Left ventricle myocardium inferior (tissue), 1 donor: ENCODE measurements around the gene TRAP1. TPM values are rescaled to one million over a fixed set of nuclear protein-coding genes. Genes with fewer than 3 reads are reported as not detected.
A peak's percentile ranks its signal among the peaks of the same experiment; 100 is the strongest.

Experiments
- DNase-seq: peaks from one replicate; pipeline ENCODE4 v3.0.0-alpha.2; 2020
- H3K27ac ChIP-seq: fragments of 200-600 bp; replicated peaks from 2 replicates; pipeline ENCODE4 v1.8.0; 2021
- H3K27me3 ChIP-seq: fragments of 200-600 bp; 2 replicates; pipeline ENCODE4 v1.8.0; 2021; ENCODE audit warnings: low read depth
- H3K36me3 ChIP-seq: fragments of 200-600 bp; 2 replicates; pipeline ENCODE4 v1.8.0; 2021
- H3K4me1 ChIP-seq: fragments of 200-600 bp; 2 replicates; pipeline ENCODE4 v1.8.0; 2021
- H3K4me3 ChIP-seq: fragments of 200-600 bp; 2 replicates; pipeline ENCODE4 v1.8.0; 2021; ENCODE audit warnings: mild to moderate bottlenecking, moderate library complexity
- H3K9me3 ChIP-seq: fragments of 200-600 bp; replicated peaks from 2 replicates; pipeline ENCODE4 v1.8.0; 2021
- CTCF ChIP-seq: fragments of 200-600 bp; IDR thresholded peaks from 2 replicates; pipeline ENCODE4 v1.8.0; 2021; ENCODE audit warnings: antibody characterized with exemption, mild to moderate bottlenecking, borderline replicate concordance
- intact Hi-C: fragments of 100-400 bp; cut with micrococcal nuclease; formaldehyde crosslinking; loops from one replicate; pipeline ENCODE4 v1.11.0; 2022
- total RNA-seq: library from RNA; stranded (reverse); fragmentation: NEBNext Ultra II Directional; extraction: Animal tissue kit (Norgen Biotek cat#: 25700); gene quantifications from one replicate; pipeline ENCODE4 v1.2.1, GENCODE V29; 2021
- donor health status: DM: no; HTN: yes; CAD: no; lungs with severe emphysema.

The TRAP1 gene
- total RNA-seq, 1 donor from 2014 or later: 128 TPM

GRCh38 chr16:3625331-3625730 is 92.0 kb downstream of the TRAP1 start:
- no peak for DNase-seq
- intact Hi-C loops: no loop called here
- H3K4me3 ChIP-seq: no peak overlapping the region
- H3K27me3 ChIP-seq: no peaks in the 10 kb centered on the region
- no peaks in the 10 kb centered on the region for H3K36me3 ChIP-seq
- H3K4me1 ChIP-seq: no peaks in the 10 kb centered on the region
- no peak overlapping the region for H3K27ac ChIP-seq
- no peak for TF ChIP-seq CTCF
- H3K9me3 ChIP-seq: no peaks in the 10 kb centered on the region

- Histone ChIP-seq H3K4me3 (no peak overlapping the region), H3K27ac (no peak overlapping the region), H3K36me3 (no peaks in the 10 kb centered on the region), H3K4me1 (no peaks in the 10 kb centered on the region), H3K27me3 (no peaks in the 10 kb centered on the region), H3K9me3 (no peaks in the 10 kb centered on the region)
- TF ChIP-seq CTCF: no peak
- DNase-seq: no peak
- intact Hi-C loops: no loop called here
Measured at GRCh38 chr16:3623642-3624041, 93.7 kb downstream of the TRAP1 start.

- no peaks in the 10 kb centered on the region for H3K9me3 ChIP-seq
- peaks cover 8% of the 10 kb centered on the region for H3K36me3 ChIP-seq
- no peaks in the 10 kb centered on the region for H3K4me1 ChIP-seq
- H3K27ac ChIP-seq: no peak overlapping the region
- no peak overlapping the region for H3K4me3 ChIP-seq
- H3K27me3 ChIP-seq: no peaks in the 10 kb centered on the region
- intact Hi-C loops: no loop called here
- no peak for TF ChIP-seq CTCF
- DNase-seq: no peak
Measured at GRCh38 chr16:3618769-3619141, 98.6 kb downstream of the TRAP1 start.

- peak overlapping the region; percentile 75 for H3K4me3 ChIP-seq
- H3K4me1 ChIP-seq: peaks cover 36% of the 10 kb centered on the region
- H3K9me3 ChIP-seq: no peaks in the 10 kb centered on the region
- intact Hi-C loops: no loop called here
- DNase-seq: no peak
- H3K36me3 ChIP-seq: peaks cover 8% of the 10 kb centered on the region
- H3K27me3 ChIP-seq: no peaks in the 10 kb centered on the region
- TF ChIP-seq CTCF: no peak
- H3K27ac ChIP-seq: no peak overlapping the region
Measured at GRCh38 chr16:3612510-3613466, 104.5 kb downstream of the TRAP1 start.

GRCh38 chr16:3611146-3611975 is 106.0 kb downstream of the TRAP1 start, which contains the start of gene SLX4:
SLX4 (minus strand) TSS chr16:3611606; CDS start chr16:3608964, 2,642 bp downstream.
- Histone ChIP-seq H3K4me1 (peaks cover 36% of the 10 kb centered on the region), H3K4me3 (peak within 1 kb of the TSS; percentile 75), H3K9me3 (no peaks in the 10 kb centered on the region), H3K36me3 (peaks cover 8% of the 10 kb centered on the region), H3K27me3 (no peaks in the 10 kb centered on the region), H3K27ac (peak within 1 kb of the TSS; percentile 78)
- intact Hi-C loops: no loop called here
- TF ChIP-seq CTCF: no peak
- peak; percentile 90 for DNase-seq
